PC-3 (cell line): Measurements from ENCODE around the gene TRIB2. TPM values are rescaled to one million over a fixed set of nuclear protein-coding genes. Genes with fewer than 3 reads are reported as not detected.

ENCODE experiments used
- ATAC-seq: fragments of 200-7000 bp; cut with Tn5 transposase; 2 replicates; pipeline ENCODE4 v1.9.1; 2020; ENCODE audit warnings: mild to moderate bottlenecking, moderate library complexity
- BruUV-seq: library from RNA; stranded (reverse); fragments of 400-500 nt; replicated peaks from 2 replicates; lab custom pipeline; 2021; lab: Mats Ljungman, UMichigan
- CTCF ChIA-PET: fragments of 300-600 bp; sonication (Branson Sonifier 250); formaldehyde crosslinking; loops from one replicate; lab custom pipeline; 2022; ENCODE audit warnings: antibody characterized with exemption; lab: Charles Lee
- POLR2A ChIA-PET: fragments of 300-600 bp; sonication (Branson Sonifier 250); formaldehyde crosslinking; loops from one replicate; lab custom pipeline; 2022; ENCODE audit warnings: antibody characterized with exemption; ENCODE audit not compliant: unreplicated experiment; lab: Charles Lee
- DNase-seq: peaks from one replicate; pipeline ENCODE4 v3.0.0-alpha.2; 2015
- H2AFZ ChIP-seq: fragments of 300-600 bp; sonication (generic); 2 replicates; pipeline ENCODE4 v1.6.0; 2016; ENCODE audit warnings: antibody characterized with exemption, low read length
- H3F3A ChIP-seq: fragments of 300-600 bp; sonication (generic); one replicate; pipeline ENCODE4 v1.6.0; 2017; ENCODE audit warnings: antibody characterized with exemption, low read length, control low read depth, mild to moderate bottlenecking; ENCODE audit not compliant: unreplicated experiment
- H3K27ac ChIP-seq: fragments of 300-600 bp; sonication (generic); 2 replicates; pipeline ENCODE4 v1.5.1; 2016; ENCODE audit warnings: mild to moderate bottlenecking, low read length
- H3K27me3 ChIP-seq: fragments of 300-600 bp; sonication (generic); 2 replicates; pipeline ENCODE4 v1.6.1; 2016; ENCODE audit warnings: low read length, mixed read lengths
- H3K36me3 ChIP-seq: fragments of 300-600 bp; sonication (generic); 2 replicates; pipeline ENCODE4 v1.6.1; 2016; ENCODE audit warnings: low read depth, mixed run types, low read length, mixed read lengths
- H3K4me1 ChIP-seq: fragments of 300-600 bp; sonication (generic); 2 replicates; pipeline ENCODE4 v1.5.1; 2016; ENCODE audit warnings: low read length; ENCODE audit not compliant: insufficient read depth
- H3K4me2 ChIP-seq: fragments of 300-600 bp; sonication (generic); 2 replicates; pipeline ENCODE4 v1.6.0; 2016; ENCODE audit warnings: low read length
- H3K4me3 ChIP-seq: fragments of 300-600 bp; sonication (generic); 2 replicates; pipeline ENCODE4 v1.5.1; 2016; ENCODE audit warnings: mild to moderate bottlenecking, low read length, mixed read lengths
- H3K79me2 ChIP-seq: fragments of 300-600 bp; sonication (generic); 2 replicates; pipeline ENCODE4 v1.6.1; 2017; ENCODE audit warnings: low read length, mixed read lengths
- H3K9ac ChIP-seq: fragments of 300-600 bp; sonication (generic); 2 replicates; pipeline ENCODE4 v1.6.0; 2016; ENCODE audit warnings: mild to moderate bottlenecking, low read length
- H3K9me2 ChIP-seq: fragments of 300-600 bp; sonication (generic); replicated peaks from 2 replicates; pipeline ENCODE4 v1.6.1; 2016; ENCODE audit warnings: mixed run types, low read length, mixed read lengths
- H3K9me3 ChIP-seq: fragments of 300-600 bp; sonication (generic); 2 replicates; pipeline ENCODE4 v1.6.1; 2016; ENCODE audit warnings: low read length, mixed read lengths
- H4K20me1 ChIP-seq: fragments of 300-600 bp; sonication (generic); 2 replicates; pipeline ENCODE4 v1.6.1; 2016; ENCODE audit warnings: low read length, mixed read lengths
- EZH2 ChIP-seq: fragments of 300-600 bp; sonication (generic); IDR thresholded peaks from one replicate; pipeline ENCODE4 v1.6.1; 2017; ENCODE audit warnings: antibody characterized with exemption, mild to moderate bottlenecking, low read length; ENCODE audit not compliant: unreplicated experiment
- EZH2phosphoT487 ChIP-seq: fragments of 300-600 bp; sonication (generic); IDR thresholded peaks from 2 replicates; pipeline ENCODE4 v1.6.1; 2018; ENCODE audit warnings: mild to moderate bottlenecking, antibody characterized with exemption, low read length, borderline replicate concordance
- intact Hi-C: fragments of 100-400 bp; cut with micrococcal nuclease; formaldehyde crosslinking; loops from 2 replicates; pipeline ENCODE4 v1.9.0; 2023
- total RNA-seq: library from RNA; depleted of rRNA; stranded (reverse); fragments of >200 nt; gene quantifications from 2 replicates; pipeline ENCODE4 v1.2.3, GENCODE V29; 2014
- TF ChIP-seq, protein P1 (sequence below): fragments of 300-600 bp; sonication (generic); conservative IDR thresholded peaks from 2 replicates; pipeline ENCODE4 v1.5.1; 2017; ENCODE audit warnings: antibody characterized with exemption, low read depth, mild to moderate bottlenecking, low read length

Gene TRIB2
- total RNA-seq, 1 experiment from 2014 or later: 35.2 TPM

DNA sequence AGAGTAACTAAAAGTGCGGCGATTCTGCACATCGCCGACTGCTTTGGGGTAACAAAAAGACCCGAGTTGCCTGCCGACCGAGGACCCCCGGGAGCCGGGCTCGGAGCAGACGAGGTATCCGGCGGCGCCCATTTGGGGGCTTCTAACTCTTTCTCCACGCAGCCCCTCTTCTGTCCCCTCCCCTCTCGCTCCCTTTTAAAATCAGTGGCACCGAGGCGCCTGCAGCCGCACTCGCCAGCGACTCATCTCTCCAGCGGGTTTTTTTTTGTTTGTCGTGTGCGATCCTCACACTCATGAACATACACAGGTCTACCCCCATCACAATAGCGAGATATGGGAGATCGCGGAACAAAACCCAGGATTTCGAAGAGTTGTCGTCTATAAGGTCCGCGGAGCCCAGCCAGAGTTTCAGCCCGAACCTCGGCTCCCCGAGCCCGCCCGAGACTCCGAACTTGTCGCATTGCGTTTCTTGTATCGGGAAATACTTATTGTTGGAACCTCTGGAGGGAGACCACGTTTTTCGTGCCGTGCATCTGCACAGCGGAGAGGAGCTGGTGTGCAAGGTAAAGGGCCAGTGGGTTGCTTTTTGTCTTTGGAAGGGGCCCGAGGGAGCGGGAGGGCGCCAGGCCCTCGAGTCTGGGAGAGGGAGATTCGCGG lies 1.4 kb downstream of the TRIB2 start:
- TF ChIP-seq EZH2 (no peak), EZH2phosphoT487 (no peak)
- TF ChIP-seq, protein P1, sequence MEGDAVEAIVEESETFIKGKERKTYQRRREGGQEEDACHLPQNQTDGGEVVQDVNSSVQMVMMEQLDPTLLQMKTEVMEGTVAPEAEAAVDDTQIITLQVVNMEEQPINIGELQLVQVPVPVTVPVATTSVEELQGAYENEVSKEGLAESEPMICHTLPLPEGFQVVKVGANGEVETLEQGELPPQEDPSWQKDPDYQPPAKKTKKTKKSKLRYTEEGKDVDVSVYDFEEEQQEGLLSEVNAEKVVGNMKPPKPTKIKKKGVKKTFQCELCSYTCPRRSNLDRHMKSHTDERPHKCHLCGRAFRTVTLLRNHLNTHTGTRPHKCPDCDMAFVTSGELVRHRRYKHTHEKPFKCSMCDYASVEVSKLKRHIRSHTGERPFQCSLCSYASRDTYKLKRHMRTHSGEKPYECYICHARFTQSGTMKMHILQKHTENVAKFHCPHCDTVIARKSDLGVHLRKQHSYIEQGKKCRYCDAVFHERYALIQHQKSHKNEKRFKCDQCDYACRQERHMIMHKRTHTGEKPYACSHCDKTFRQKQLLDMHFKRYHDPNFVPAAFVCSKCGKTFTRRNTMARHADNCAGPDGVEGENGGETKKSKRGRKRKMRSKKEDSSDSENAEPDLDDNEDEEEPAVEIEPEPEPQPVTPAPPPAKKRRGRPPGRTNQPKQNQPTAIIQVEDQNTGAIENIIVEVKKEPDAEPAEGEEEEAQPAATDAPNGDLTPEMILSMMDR: no peak
- ATAC-seq: no peak
- DNase-seq: peak; percentile 60
- BruUV-seq: no TSS peak
- Histone ChIP-seq H3K9ac (peak overlapping the region; percentile 94), H3K4me2 (peak overlapping the region; percentile 83), H3F3A (peaks cover 10% of the 10 kb centered on the region), H3K36me3 (no peaks in the 10 kb centered on the region; the same call in 1 of the 2 replicates), H3K27me3 (no peaks in the 10 kb centered on the region), H3K27ac (peak overlapping the region; percentile 77), H2AFZ (peak overlapping the region; percentile 56), H3K79me2 (peaks cover 63% of the 10 kb centered on the region), H3K9me2 (no peaks in the 10 kb centered on the region), H3K4me1 (peaks cover 46% of the 10 kb centered on the region), H3K9me3 (no peaks in the 10 kb centered on the region), H3K4me3 (peak overlapping the region; percentile 95), H4K20me1 (peaks cover 41% of the 10 kb centered on the region)
- ChIA-PET CTCF (interaction anchor here (0.6 to 3.2 kb wide), 9 partner anchors 31 to 888 kb away, joined by 3 to 15 read pairs (median 5); no protein-coding TSS in a partner anchor), POLR2A (interaction anchor here (0.5 to 1.7 kb wide), 4 partner anchors 16 to 889 kb away, joined by 3 to 15 read pairs (median 8); no protein-coding TSS in a partner anchor)
- intact Hi-C loops: loop anchor here (5.0 kb wide), 3 partner anchors 111 to 286 kb away; no protein-coding TSS in a partner anchor

DNA sequence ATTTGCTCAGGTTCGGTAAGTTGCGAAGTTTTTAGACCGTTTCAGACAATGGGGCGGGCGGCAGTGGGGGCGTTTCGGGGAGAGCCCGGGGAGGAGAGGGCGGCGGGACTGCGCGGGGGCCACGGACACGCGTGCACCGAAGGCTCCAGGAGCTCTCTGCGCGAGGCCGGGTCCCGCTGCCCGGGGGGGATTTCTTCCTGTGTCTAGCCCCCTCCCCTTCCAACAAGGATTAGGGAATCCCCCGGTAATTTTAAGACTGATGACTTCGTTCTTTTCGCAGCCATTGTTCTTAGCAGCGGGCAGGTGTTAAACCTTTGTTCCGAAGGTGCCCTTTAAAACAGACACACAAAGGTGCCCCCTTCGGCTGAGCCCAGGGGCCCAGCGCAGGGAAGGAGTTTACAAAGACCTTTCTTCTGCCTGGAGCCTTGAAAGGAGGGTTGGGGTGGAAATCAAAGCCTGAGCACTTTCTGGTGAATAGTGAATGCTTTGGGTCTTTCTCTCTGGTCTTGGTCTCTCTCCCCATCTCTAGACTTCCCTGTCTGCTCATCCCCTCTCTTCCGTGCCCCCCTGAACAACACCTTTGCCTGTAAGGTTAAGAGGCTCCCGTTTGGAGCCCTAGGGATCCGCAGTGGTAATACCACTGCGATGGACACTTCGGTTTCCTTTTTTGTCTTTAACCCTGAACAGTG lies 2.1 kb downstream of the TRIB2 start:
- peak overlapping the region; percentile 56 for H2AFZ ChIP-seq
- POLR2A ChIA-PET: interaction anchor here (0.5 to 0.6 kb wide), 3 partner anchors 138 to 890 kb away, joined by 3 to 11 read pairs (median 6); no protein-coding TSS in a partner anchor

More for the DNA sequence above, 2.1 kb downstream of the TRIB2 start:
- peaks cover 46% of the 10 kb centered on the region for H3K4me1 ChIP-seq
- intact Hi-C loops: loop anchor here (1.0 to 5.0 kb wide), 4 partner anchors 112 to 287 kb away; no protein-coding TSS in a partner anchor
- H3K4me3 ChIP-seq: peak overlapping the region; percentile 95
- no peaks in the 10 kb centered on the region for H3K9me3 ChIP-seq
- no peaks in the 10 kb centered on the region for H3K9me2 ChIP-seq
- DNase-seq: peak; percentile 33
- peak overlapping the region; percentile 94 for H3K9ac ChIP-seq
- peak overlapping the region; percentile 77 for H3K27ac ChIP-seq
- CTCF ChIA-PET: interaction anchor here (0.6 kb wide), 1 partner anchor 60 kb away, joined by 3 read pairs; no protein-coding TSS in a partner anchor
- ATAC-seq: no peak
- H3F3A ChIP-seq: peaks cover 10% of the 10 kb centered on the region
- peaks cover 44% of the 10 kb centered on the region for H4K20me1 ChIP-seq
- H3K4me2 ChIP-seq: peak overlapping the region; percentile 83
- H3K27me3 ChIP-seq: no peaks in the 10 kb centered on the region
- peaks cover 5% of the 10 kb centered on the region; the same call in 1 of the 2 replicates for H3K36me3 ChIP-seq
- BruUV-seq: no TSS peak
- H3K79me2 ChIP-seq: peaks cover 70% of the 10 kb centered on the region
- TF ChIP-seq, protein P1: no peak
